Glutamatergic neuron (in vitro differentiated cells): ENCODE results near the gene LGALS4. TPM values are rescaled to one million over a fixed set of nuclear protein-coding genes. Genes with fewer than 3 reads are reported as not detected.
A peak's percentile ranks its signal among the peaks of the same experiment; 100 is the strongest.
"Not testable (repeated sequence)": the region's sequence is repeated elsewhere in the genome, so short reads cannot be mapped to it uniquely, and the experiment has no call there.

Source experiments
- DNase-seq: peaks from one replicate; pipeline ENCODE4 v3.0.0; 2022
- H3K27ac Mint-ChIP-seq: one replicate; pipeline ENCODE4 v1.8.0; 2020; ENCODE audit warnings: mild to moderate bottlenecking, mixed read lengths, inconsistent platforms; ENCODE audit not compliant: unreplicated experiment
- H3K27me3 Mint-ChIP-seq: one replicate; pipeline ENCODE4 v1.8.0; 2020; ENCODE audit warnings: mild to moderate bottlenecking, moderate library complexity, mixed read lengths, inconsistent platforms; ENCODE audit not compliant: unreplicated experiment
- H3K36me3 Mint-ChIP-seq: one replicate; pipeline ENCODE4 v1.8.0; 2020; ENCODE audit warnings: mild to moderate bottlenecking, mixed read lengths, inconsistent platforms; ENCODE audit not compliant: unreplicated experiment
- H3K4me1 Mint-ChIP-seq: one replicate; pipeline ENCODE4 v1.8.0; 2020; ENCODE audit warnings: mild to moderate bottlenecking, low read depth, mixed read lengths, inconsistent platforms; ENCODE audit not compliant: unreplicated experiment
- H3K4me3 Mint-ChIP-seq: one replicate; pipeline ENCODE4 v1.8.0; 2020; ENCODE audit warnings: mild to moderate bottlenecking, mixed read lengths, inconsistent platforms; ENCODE audit not compliant: unreplicated experiment
- H3K9me3 Mint-ChIP-seq: one replicate; pipeline ENCODE4 v1.8.0; 2020; ENCODE audit warnings: mild to moderate bottlenecking, moderate library complexity, mixed read lengths, inconsistent platforms; ENCODE audit not compliant: unreplicated experiment
- CTCF ChIP-seq: fragments of 200-600 bp; sonication (generic); IDR thresholded peaks from one replicate; pipeline ENCODE4 v1.5.0; 2021; ENCODE audit not compliant: partially characterized antibody, unreplicated experiment
- total RNA-seq: library from RNA; stranded (reverse); fragmentation: NEBNext Ultra II Directional; extraction: Animal tissue kit (Norgen Biotek cat#: 25700); gene quantifications from one replicate; pipeline ENCODE4 v1.2.1, GENCODE V29; 2021; ENCODE audit not compliant: unreplicated experiment

The LGALS4 gene
- total RNA-seq, 1 donor from 2014 or later: not detected

GRCh38 chr19:38813323-38813722 lies 578 bp upstream of the LGALS4 start:
- Mint-ChIP-seq H3K4me3 (no peak overlapping the region), H3K4me1 (no peaks in the 10 kb centered on the region), H3K27ac (no peak overlapping the region), H3K9me3 (peaks cover 1% of the 10 kb centered on the region), H3K36me3 (no peaks in the 10 kb centered on the region), H3K27me3 (peaks cover 5% of the 10 kb centered on the region)
- no peak for TF ChIP-seq CTCF
- DNase-seq: no peak

- H3K4me1 Mint-ChIP-seq: no peaks in the 10 kb centered on the region
- no peak for TF ChIP-seq CTCF
- DNase-seq: no peak
- peaks cover 5% of the 10 kb centered on the region for H3K9me3 Mint-ChIP-seq
- H3K36me3 Mint-ChIP-seq: peaks cover 3% of the 10 kb centered on the region
- no peak overlapping the region for H3K4me3 Mint-ChIP-seq
- peaks cover 5% of the 10 kb centered on the region for H3K27me3 Mint-ChIP-seq
- no peak overlapping the region for H3K27ac Mint-ChIP-seq
These were observed 520 bp downstream of the LGALS4 start for GRCh38 chr19:38812009-38812840.

GRCh38 chr19:38809592-38810252 lies 3.0 kb downstream of the LGALS4 start:
- H3K9me3 Mint-ChIP-seq: peaks cover 5% of the 10 kb centered on the region
- no peak overlapping the region for H3K4me3 Mint-ChIP-seq
- H3K4me1 Mint-ChIP-seq: no peaks in the 10 kb centered on the region
- H3K36me3 Mint-ChIP-seq: peaks cover 6% of the 10 kb centered on the region
- DNase-seq: no peak
- H3K27me3 Mint-ChIP-seq: peaks cover 5% of the 10 kb centered on the region
- H3K27ac Mint-ChIP-seq: no peak overlapping the region
- no peak for TF ChIP-seq CTCF

- Mint-ChIP-seq H3K4me3 (no peak overlapping the region), H3K4me1 (no peaks in the 10 kb centered on the region), H3K9me3 (peaks cover 5% of the 10 kb centered on the region), H3K27me3 (peaks cover 5% of the 10 kb centered on the region), H3K36me3 (peaks cover 6% of the 10 kb centered on the region), H3K27ac (no peak overlapping the region)
- no peak for DNase-seq
- no peak for TF ChIP-seq CTCF
These were observed 4.0 kb downstream of the LGALS4 start for GRCh38 chr19:38808741-38809140.

- not testable (repeated sequence) for H3K36me3 Mint-ChIP-seq, H3K4me1 Mint-ChIP-seq, H3K4me3 Mint-ChIP-seq, DNase-seq, H3K27me3 Mint-ChIP-seq, H3K9me3 Mint-ChIP-seq
- H3K27ac Mint-ChIP-seq: peak overlapping the region; percentile 70
These were observed 5.2 kb downstream of the LGALS4 start for GRCh38 chr19:38807374-38808098.
